ENCODE results near the gene HECW1. TPM values are rescaled to one million over a fixed set of nuclear protein-coding genes. Genes with fewer than 3 reads are reported as not detected.
A peak's percentile ranks its signal among the peaks of the same experiment; 100 is the strongest.
"Not testable (repeated sequence)": the region's sequence is repeated elsewhere in the genome, so short reads cannot be mapped to it uniquely, and the experiment has no call there.

HECW1 gene
- total RNA-seq (2014; rRNA removed; shearing (Covaris generic)), result 21.6 and 24.7 TPM in 2 replicates
- 19.1 and 32.9 TPM in 2 replicates for polyA plus RNA-seq (2014; cell fraction: nucleus; rRNA removed)

DNA sequence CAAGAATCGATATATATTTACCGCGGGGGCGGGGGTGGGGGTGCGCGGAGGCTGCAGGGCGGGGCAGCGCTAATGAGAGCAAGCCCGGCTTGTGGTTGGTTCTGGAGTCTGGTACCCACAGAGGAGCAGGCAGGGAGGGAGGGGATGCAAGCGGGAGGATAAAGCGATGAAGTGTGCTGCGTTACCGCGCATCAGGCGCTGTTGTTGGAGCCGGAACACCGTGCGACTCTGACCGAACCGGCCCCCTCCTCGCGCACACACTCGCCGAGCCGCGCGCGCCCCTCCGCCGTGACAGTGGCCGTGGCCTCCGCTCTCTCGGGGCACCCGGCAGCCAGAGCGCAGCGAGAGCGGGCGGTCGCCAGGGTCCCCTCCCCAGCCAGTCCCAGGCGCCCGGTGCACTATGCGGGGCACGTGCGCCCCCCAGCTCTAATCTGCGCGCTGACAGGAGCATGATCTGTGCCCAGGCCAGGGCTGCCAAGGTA is at the start of gene HECW1:
TSS of gene HECW1 (plus strand) at position 189 of the 482 bp plus-strand sequence. CDS start 131,259 bp downstream, outside the sequence.
- no peak for DNase-seq (ENCODE audit: extremely low read depth, low read depth)

GRCh38 chr7:43071604-43072003 is 40.8 kb upstream of the HECW1 start:
- peak; percentile 11 for DNase-seq (ENCODE audit: extremely low read depth, low read depth)

DNA sequence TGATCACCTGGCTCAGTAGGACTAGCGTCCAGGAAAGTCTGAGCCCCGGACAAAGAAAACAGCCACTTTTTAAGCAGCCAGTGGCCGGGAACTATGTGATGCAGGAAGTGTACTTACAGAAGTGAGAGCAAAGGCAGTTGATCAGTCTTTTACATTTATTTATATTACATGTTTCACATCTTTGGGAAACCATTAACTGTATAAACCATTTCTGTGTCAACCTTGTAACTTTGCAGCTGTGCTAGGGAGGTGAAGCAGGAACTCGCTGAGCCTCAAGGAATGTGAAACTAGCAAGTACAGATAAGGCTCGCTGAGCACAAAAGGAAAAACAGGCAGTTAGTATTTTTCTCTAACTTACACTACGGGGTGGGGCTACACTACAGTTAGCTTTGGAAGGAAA is 39.9 kb upstream of the HECW1 start:
- no peak for DNase-seq (ENCODE audit: extremely low read depth, low read depth)

- not testable (repeated sequence) for DNase-seq (ENCODE audit: extremely low read depth, low read depth)
These were observed 38.6 kb upstream of the HECW1 start for GRCh38 chr7:43073811-43074210.

DNA sequence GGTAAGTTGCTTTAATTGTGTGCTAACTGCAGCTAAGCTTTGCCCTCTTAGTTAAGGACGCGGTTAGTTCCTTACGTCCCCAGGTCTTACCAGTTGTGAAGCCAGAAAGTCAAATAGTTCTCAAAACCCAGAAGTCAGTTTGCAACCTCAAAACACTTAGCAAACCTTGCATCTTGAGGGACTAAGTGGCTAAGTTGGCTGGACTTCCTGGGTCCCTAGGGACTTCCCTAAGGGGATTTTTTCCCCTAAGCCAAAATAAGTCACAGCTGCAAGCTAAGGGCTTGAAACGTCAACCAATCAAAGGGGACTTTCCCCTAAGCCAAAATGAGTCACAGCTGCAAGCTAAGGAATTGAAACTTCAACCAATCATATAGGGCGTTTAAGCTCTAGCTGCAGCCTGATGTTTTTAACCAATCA is 36.2 kb upstream of the HECW1 start:
- DNase-seq (ENCODE audit: extremely low read depth, low read depth), result no peak

DNA sequence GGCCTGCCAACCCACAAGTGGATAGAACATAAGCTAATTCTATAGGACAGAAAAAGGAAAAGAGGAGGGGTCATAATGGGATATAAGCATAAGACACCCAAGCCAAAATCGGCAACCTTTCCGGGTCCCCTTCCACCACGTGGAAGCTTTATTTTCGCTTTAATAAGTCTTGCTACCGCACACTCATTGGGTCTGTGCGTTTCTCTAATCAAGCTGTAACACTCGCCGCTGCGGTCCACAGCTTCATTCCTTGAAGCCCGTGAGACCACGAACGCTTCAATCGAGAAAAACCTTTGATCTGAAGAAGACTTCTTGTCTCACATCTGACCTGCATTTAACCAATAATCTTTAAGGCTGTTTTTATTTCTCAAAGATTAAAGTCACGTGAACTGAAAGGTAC is 35.8 kb upstream of the HECW1 start:
- DNase-seq (ENCODE audit: extremely low read depth, low read depth), result no peak

GRCh38 chr7:43077285-43077684 is 35.2 kb upstream of the HECW1 start:
- DNase-seq (ENCODE audit: extremely low read depth, low read depth), result no peak

DNA sequence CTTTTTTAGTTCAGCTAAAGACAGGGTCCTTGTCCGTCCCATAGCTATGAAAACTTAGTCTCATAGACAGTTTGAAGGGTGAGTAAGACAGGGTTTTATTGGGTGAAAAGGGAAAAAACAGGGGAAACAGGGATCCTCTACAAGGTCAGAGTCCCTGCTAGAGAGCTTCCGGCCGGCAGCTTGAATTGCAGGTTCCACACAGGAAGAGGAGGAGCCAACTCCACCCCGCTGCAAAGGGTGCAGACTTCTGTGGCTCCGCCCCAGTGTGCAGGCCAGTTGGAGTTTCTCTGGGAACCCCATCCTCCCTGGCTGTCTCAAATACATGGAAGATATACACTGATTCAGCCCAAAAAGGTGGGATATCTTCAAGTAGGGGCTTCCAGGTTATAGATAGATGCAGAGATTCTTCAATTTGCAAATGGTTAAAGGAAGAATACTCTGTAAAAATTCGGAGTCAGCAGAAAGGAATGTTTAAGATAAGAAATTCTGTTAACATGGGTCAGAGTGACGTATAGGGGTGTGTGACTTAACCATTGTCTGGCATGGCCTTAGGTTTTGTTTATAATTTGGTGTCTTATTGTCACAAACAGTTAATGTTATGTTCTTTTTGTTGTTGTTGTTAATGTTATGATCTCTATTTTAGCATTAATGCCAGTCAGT is 34.6 kb upstream of the HECW1 start:
- peak; percentile 11 for DNase-seq (ENCODE audit: extremely low read depth, low read depth)

GRCh38 chr7:43078794-43079193 is 33.7 kb upstream of the HECW1 start:
- no peak for DNase-seq (ENCODE audit: extremely low read depth, low read depth)

DNA sequence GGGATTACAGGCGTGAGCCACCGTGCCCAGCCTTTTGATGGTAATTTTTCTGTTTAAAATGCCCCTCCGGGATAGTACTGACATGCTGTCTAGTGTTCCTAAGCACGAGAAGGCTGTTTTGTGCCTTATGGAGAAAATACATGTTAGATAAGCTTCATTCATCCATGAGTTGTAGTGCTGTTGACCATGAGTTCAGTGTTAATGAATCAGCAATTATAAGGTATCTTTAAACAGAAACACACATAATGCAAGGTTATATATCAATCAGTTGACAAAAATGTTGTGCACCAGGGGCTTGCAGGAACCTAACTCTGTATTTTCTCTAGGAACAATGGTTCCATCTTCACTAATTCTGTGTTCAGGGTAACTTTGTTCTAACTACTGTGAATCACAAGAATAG is 30.8 kb upstream of the HECW1 start:
- no peak for DNase-seq (ENCODE audit: extremely low read depth, low read depth)

DNA sequence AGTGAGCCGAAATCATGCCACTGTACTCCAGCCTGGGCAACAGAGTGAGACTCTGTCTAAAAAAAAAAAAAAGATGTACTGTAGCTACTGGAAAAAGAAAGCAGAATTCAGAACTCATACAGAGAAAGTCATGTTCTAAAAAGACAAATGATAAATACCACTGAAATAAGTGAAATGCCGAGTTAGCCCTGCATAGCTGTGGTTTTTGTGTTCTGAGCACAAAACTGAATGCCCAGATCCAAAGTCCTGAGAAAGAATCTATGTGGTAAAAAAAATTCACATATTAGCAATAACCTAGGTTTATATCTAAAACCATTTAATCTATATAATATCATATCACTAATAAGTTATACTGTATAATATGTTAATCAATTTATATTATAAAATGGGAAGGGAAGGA is 29.3 kb upstream of the HECW1 start:
- DNase-seq (ENCODE audit: extremely low read depth, low read depth), result no peak

DNA sequence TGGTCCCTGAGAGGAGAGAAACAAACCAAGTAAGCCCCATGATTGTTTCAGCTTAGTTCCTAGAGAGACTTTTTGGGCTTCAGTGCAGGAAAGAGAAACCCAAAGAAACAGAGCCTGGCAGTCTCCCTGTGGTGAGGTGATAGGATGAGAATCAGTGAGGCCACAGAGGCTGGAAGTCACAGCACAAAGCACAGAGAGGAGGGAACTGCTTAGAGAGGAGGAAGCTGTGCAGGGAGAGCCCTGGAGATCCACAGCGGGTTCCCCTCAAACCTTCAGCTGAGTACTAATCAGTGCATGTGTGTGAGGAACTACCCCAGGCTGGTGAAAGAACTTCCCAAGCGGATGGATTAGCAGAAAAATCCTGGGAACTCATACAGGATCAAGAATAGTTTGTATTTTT is 27.4 kb upstream of the HECW1 start:
- DNase-seq (ENCODE audit: extremely low read depth, low read depth), result no peak

GRCh38 chr7:43085992-43086391 is 26.5 kb upstream of the HECW1 start:
- no peak for DNase-seq (ENCODE audit: extremely low read depth, low read depth)

- DNase-seq (ENCODE audit: extremely low read depth, low read depth), result no peak
These were observed 19.6 kb upstream of the HECW1 start for GRCh38 chr7:43092819-43093218.

DNA sequence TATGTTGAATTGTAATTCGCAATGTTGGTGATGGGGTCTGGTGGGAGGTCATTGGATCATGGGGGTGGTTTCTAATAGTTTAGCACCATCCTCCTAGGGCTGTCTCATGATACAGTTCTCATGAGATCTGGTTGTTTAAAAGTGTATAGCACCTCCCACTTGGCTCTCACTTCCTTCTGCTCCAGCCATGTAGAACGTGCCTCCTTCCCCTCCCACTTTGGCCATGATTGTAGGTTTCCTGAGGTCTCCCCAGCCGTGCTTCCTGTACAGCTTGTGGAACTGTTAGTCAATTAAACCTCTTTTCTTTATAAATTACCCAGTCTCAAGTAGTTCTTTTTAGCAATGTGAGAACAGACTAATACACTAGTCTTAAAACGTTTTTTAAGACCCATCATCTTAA is 15.6 kb upstream of the HECW1 start:
- no peak for DNase-seq (ENCODE audit: extremely low read depth, low read depth)

- DNase-seq (ENCODE audit: extremely low read depth, low read depth), result no peak
These were observed 12.7 kb upstream of the HECW1 start for GRCh38 chr7:43099750-43100149.

GRCh38 chr7:43104874-43105520 is 7.5 kb upstream of the HECW1 start:
- DNase-seq (ENCODE audit: extremely low read depth, low read depth), result no peak

DNA sequence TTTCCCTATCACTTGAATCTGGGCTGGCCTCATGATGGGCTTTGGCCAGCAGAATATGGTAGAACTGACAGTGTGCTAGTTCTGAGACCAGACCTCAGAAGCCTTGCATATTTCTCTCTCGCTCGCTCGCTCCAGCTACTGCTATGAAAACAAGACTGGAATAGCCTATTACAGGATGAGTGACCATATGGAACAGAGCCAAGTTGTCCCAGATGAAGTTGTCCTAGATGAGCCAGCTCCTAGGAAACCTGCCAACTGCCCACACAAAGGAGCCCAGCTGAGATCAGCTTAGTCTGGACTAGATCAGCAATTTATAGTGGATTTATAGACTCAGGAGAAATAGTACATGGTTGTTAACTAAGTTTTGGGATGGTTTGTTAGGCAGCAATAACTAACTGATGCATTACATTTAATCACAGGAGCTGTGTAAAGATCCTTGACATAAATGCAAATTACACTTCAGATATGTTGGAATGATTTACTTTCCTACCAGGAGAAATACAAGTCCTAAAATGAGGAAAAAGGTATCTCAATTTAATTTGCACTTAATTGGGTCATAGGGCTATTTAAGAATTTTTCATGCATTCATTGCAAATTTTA is 6.8 kb upstream of the HECW1 start:
- no peak for DNase-seq (ENCODE audit: extremely low read depth, low read depth)

DNA sequence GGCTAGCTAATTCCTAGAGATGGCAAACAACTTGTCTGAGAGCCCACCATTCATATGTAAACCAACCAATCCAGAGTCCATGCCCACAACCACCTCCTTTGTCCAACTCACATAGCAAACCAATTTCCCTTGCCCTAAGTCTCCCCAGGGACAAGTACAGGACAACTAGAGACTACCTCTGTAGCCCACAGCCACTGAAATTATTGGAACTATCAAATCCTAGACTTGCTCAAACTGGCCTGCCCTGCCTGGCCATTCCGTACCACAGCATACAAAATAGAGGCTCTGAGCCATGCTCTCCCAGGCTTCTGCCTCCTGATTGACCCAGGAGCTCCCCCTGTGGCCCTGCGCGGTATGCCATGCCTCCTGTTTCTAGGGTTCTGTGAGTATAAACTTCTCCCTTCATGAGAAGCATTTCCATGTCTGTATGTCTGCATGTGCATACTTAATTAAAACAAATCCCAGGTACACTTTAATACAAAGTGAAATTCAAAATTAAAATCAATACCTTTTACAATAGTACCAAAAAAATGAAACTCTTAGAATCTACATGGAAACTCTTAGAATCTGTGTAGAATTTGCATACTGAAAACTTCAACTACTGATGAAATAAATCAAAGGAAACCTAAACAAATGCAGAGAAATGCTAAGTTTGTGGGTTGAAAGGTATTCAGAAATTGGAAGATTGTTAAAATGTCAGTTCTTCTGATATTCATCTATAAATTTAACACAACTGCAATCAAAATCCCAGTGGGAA is 4.0 kb upstream of the HECW1 start:
- peak; percentile 62 for DNase-seq (ENCODE audit: extremely low read depth, low read depth)

- DNase-seq (ENCODE audit: extremely low read depth, low read depth), result no peak
These were observed 1.5 kb upstream of the HECW1 start for GRCh38 chr7:43110791-43111535.
